D721Med (cell line): ENCODE data around the gene HOXC13.

ENCODE experiments used
- DNase-seq: peaks from one replicate; pipeline ENCODE4 v3.0.0; 2011; ENCODE audit warnings: low spot score; ENCODE audit not compliant: insufficient read length
- FAIRE-seq: peaks from 2 replicates; lab custom pipeline; 2011; peaks lifted over from hg19 to GRCh38; lab: Jason Lieb, UNC
- CTCF ChIP-seq: IDR thresholded peaks from 2 replicates; pipeline ENCODE4 v1.5.1; 2012; ENCODE audit warnings: mild to moderate bottlenecking, control low read depth; ENCODE audit not compliant: insufficient read depth; ENCODE audit errors: missing control alignments

Gene HOXC13

DNA sequence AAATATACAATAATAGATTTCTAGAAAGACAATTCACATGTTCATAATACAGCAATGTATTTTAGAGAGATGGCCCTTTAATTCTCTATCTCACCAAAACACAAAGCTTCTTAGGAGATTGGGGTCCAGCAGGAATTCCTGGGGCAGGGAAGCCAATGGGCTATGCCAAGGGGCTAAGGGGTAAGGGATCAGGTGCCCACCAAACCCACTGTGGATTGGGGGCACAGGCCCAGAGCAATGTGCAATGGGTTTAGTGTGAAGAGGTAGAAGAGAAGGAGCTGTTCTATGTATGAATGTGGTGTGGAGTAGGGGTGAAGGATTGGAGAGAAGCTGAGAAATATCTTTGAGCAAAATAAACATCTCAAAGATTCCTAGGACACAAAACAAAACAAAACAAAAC is 2.6 kb downstream of the HOXC13 start:
- TF ChIP-seq CTCF, result no peak
- DNase-seq, result no peak
- no peak for FAIRE-seq

DNA sequence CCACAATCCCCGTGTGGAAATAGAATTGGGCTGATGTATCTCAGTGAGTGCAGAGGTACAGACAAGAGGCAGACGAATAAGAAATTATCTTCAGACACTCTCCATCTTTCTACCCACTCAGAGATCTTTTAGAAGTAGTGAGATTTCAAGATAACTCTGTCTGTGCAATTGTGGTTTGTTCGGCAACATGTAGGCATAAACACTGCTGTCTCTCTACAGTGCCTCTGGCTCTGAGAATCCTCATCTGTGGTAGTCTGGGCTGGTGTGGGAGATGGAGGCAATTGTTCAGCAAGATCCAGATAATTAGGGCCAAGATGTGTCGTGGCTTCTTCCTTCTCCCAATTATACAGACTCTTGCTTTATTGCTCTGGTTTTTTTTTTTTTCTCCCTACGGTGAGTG is 3.1 kb downstream of the HOXC13 start:
- TF ChIP-seq CTCF, result no peak
- no peak for FAIRE-seq
- DNase-seq, result no peak

DNA sequence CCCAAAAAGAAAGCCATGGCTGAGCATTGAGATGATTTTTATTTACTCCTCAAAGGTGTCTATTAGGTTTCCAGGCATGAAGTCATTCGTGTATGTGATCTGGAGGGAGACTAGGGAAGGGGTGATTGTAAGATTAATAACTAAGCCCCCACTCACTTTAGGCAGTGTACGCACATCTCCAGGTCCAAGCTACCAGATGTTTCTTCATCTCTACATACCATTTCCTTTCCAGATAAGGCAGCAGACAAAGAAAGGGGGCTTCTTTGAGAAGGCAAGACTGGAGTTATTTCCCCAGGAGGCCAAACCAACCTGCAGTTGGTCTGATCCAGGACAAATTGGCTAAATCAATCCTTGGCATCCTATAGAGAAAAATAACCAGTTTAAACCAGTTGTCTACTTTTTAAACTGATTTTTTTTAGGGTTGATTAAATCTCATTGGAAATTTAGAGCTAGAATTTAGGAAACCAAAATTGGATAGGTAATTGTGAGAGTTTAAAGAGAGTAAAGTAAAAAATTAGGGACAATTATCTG is 3.9 kb downstream of the HOXC13 start:
- no peak for DNase-seq
- FAIRE-seq, result no peak
- TF ChIP-seq CTCF, result no peak

DNA sequence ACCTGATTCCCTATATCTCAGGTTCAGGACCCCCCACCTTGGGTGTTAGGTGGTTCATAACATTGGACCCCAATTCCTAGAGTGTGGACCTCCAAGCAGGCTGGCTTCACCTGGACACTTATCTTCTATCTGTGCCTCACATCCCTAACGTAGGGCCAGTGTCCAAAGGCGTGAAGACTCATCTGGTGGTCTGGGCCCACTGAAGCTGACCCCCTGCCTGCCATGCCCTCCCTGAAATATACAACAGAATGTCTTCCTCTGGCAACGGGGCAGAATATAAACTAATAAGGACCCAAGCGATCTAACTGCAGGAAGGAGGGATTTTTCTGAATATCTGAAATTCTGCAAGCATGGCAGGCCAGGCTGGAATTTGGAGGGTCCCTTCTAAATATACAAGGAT is 5.6 kb downstream of the HOXC13 start:
- no peak for TF ChIP-seq CTCF
- FAIRE-seq, result no peak
- DNase-seq, result no peak

GRCh38 chr12:53944907-53945847 is 6.5 kb downstream of the HOXC13 start:
- no peak for FAIRE-seq
- no peak for DNase-seq
- no peak for TF ChIP-seq CTCF

GRCh38 chr12:53947743-53948142 is 9.1 kb downstream of the HOXC13 start:
- no peak for TF ChIP-seq CTCF
- DNase-seq, result no peak
- FAIRE-seq, result no peak
